Left kidney (tissue), 2 donors: Measurements from ENCODE around the gene FBLN1. TPM values are rescaled to one million over a fixed set of nuclear protein-coding genes. Genes with fewer than 3 reads are reported as not detected.

Source experiments
- DNase-seq: peaks from one replicate; pipeline ENCODE4 v3.0.0-alpha.2; 2013
- polyA plus RNA-seq: library from polyadenylated mRNA; unstranded; fragments of 120-200 nt; gene quantifications from one replicate; pipeline ENCODE4 v1.2.1, GENCODE V29; 2013; ENCODE audit not compliant: insufficient read length

FBLN1 gene
- polyA plus RNA-seq, 1 donor, result 98.3 TPM

DNA sequence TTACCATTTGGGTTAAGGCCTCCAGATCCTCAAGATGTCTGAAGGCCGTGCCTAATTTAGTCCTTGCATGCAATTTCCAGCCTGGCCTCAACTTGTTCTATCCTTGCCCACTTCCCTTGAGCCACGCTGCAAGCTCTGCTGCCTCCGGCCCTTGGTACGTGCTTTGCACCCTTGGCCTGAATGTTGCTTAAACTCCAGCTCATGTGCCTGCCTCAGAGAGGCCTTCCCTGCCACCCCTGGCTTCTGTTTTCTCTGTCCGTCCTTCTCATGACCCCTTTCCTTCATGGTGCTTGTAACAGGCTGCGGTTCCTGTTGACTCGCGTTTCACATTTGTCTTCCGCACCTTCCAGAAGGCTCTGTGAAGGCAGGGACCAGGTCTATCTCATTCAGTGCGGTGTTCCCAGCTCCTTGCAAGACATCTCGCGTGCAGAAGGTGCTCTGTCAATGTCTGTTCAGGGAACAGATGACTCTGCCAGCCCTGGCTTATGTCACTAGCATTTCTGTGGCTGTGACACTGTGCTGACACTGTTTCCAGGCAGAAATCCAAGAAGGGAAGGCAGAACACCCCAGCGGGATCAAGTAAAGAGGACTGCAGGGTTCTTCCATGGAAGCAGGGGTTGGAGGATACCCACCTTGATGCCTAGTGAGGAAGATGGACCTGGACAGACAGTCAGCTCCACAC lies 61.8 kb downstream of the FBLN1 start:
- no peak for DNase-seq

DNA sequence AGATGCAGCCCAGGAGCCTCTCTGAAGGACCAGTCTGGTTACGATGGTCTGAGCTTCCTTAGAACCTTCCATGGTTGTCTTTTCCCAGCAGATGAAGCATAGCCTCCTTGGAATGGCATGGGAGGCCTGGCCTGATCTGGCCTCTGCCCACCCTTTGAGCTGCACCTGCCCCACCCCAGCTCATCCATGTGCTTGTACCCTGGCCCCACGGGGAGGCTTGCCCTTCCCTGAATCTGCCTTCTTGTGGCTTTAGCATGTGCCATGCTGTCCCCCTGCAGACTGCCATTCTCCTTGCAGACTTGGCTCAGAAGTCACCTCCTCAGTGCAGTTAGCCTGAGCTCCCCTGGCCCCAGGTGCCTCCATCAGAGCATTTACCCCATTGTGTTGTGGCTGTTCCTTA lies 62.5 kb downstream of the FBLN1 start:
- DNase-seq, result no peak

DNA sequence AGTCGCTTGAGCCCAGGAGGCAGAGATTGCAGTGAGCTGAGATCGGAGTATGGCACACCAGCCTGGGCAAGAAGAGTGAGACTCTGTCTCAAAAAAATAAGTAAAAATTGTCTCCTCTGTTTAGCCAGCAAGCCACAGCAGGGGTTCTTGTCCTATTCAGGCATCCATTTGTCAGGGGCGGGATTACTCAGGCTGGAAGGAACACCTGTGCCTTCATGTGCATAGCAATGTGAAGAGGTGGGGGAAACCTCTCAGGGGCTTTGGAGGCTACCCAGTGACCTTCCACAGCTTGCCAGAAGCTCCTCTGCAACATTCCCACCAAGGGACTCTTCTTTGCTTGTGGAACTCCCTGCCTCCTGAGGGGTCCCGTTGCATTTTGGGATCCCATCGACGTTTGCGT lies 63.3 kb downstream of the FBLN1 start:
- no peak for DNase-seq

DNA sequence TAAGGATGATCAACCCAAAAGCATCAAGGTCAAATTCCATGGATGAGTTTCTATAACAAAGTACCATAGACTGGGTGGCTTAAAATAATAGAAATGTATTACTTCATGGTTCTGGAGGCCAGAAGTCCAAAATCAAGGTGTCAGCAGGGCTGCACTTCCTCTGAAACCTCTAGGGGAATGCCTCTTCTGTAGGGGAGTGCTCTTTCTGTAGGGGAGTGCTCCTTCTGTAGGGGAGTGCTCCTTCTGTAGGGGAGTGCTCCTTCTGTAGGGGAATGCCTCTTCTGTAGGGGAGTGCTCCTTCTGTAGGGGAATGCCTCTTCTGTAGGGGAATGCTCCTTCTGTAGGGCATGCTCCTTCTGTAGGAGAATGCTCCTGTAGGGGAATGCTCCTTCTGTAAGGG lies 65.5 kb downstream of the FBLN1 start:
- no peak for DNase-seq

DNA sequence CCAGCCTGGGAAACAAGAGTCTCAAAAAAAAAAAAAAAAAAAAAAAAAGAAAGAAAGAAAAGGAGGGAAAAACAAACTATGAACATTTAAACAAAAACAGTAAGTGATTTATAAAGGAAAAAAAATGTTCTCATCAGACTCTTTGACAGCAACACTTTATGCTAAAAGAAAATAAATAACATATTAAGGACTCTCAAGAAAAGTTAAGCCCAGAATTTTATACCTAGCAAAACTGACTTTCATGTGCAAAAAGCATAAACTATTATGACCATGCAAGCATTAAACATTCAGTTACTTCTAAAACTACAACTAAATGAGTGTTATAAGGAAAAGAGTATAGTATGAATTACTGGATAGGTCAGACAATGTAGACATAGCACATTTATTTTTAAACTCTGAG lies 68.4 kb downstream of the FBLN1 start:
- DNase-seq, result no peak

DNA sequence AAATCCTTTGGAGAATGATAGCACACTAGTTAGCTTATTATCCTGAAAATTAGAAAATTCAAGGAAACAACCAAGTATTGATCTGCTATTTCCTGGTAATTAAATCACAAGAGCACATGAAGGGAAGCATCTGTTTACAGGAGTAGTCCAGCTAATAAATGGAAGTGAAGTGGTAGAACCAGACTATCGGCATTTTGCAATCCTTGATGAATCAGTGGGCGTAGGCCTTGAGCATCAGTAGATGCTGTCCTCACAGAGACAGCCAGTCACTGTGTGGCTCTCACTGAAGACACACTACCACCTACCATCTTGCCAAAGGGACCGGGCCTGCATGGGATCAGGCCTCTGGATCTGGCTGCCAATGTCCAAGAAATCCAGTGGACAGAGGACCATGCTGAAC lies 69.8 kb downstream of the FBLN1 start:
- DNase-seq, result no peak

DNA sequence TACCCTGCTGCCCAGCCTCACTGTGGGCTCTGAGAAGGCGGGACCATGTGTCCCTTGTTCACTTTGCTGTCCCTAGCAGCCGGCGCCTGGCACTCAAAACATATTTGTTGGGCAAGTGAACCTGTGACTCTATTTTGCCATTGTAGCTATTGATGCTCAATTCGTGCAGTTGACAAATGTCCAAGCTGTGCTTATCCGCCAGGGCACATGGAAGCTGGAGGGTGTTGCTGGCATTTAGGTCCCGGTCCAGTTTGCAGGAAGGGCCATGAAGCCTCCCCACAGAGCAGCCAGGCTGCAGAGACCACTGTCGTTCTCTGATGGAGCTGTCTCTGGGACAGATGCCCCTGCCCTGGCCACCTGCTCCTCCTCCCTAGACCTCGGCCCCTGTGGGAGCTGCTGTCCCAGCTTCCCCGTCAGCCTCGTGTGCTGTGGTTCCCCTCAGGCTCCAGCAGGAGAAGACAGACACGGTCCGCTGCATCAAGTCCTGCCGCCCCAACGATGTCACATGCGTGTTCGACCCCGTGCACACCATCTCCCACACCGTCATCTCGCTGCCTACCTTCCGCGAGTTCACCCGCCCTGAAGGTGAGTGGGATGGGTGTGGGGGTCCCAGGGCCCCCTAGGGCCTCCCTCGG lies 71.5 kb downstream of the FBLN1 start:
- no peak for DNase-seq

DNA sequence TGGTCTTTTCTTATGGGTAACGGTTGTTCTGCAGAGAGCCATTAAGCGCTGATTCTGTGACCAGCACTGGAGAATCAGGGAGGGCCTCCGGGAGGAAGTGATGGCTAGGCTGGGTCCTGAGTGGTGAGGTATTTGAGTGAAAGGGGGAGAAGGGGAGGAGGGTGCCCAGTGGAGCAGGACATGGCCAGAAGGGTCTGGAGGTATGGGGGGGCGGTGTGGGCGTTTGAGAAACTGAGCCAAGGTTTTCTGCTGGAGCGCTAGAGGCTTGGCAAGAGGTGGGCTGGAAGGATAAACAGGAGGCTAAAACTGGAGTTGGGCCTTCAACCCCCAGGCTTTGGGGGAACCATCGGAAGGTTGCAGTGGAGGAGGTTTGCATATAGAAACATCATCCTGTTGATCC lies 72.5 kb downstream of the FBLN1 start:
- DNase-seq, result no peak

DNA sequence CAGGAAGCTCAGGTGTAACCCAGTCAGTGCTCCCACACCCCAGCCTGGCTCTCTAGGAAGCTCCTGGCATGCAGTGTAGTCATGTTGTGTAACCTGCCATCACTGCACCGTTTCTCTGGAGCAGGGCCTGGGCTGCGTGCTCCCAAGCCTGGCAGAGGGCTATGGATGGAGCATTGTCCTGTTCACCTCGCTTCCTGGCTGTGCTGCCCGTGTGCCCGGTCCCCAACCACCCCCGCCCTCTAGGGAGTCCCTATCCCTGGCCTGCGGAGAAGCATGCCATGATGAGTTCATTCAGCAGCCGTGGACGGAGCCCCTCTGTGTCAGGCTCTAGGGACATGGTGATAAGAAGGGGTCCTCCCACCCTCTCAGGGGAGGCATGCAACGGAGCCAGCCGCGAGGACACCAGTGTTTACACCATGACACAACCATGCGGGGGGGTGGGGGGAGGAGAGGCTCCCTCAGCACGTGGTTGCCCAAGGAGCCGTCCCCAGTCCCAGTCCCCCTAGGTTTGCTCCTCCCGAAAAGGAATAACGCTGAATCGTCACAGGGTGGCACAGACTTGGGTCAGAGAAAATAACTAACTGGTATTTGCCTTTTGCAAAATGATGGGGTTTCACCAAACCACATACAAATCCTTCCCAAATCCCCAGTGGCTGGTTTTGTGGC lies 73.1 kb downstream of the FBLN1 start:
- no peak for DNase-seq

DNA sequence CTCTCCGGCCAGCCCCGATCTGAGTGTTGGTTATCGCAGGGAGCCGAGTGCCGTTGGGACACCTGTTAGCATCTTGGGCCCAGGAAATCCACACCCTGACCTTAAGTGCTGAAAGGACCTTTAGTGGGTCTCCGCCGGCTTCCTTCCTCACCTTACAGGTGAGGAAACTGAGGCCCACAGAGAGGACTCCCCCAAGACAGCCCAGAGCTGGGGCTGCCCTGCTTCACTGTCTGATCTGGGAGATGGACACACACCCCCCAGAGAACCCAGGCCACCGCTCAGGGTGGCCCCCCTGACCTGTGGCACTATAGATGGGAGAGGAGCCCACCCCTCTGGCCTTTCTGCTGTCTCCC lies 73.6 kb downstream of the FBLN1 start:
- no peak for DNase-seq

DNA sequence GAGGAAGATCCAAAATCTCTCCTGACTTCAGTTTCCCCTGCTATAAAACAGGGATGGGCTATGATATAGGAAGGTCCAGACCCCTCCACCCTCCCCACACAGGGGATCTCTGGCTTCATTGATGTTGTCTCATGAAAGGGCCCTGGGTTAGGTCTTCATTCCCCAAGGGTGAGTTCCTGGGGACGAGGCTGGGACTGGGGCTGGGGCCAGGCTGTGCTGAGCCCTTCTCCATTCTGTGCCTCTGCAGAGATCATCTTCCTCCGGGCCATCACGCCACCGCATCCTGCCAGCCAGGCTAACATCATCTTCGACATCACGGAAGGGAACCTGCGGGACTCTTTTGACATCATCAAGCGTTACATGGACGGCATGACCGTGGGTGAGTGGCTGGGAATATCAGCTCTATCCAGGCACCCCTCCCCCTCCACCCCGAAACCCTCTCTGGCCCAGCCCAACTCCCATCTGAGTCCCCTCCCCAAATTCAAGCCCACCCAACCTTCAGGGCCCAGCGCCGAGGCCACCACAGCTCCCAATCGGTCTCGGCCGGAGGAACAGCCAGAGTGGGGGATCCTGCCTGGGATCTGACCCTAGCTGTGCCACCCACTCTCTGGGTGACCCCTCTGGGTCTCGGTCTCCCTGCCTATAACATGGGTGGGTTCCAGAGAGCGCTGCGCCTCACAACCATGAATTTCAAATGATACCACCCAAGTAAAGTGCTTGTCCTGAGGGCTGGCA lies 74.2 kb downstream of the FBLN1 start:
- DNase-seq, result no peak

DNA sequence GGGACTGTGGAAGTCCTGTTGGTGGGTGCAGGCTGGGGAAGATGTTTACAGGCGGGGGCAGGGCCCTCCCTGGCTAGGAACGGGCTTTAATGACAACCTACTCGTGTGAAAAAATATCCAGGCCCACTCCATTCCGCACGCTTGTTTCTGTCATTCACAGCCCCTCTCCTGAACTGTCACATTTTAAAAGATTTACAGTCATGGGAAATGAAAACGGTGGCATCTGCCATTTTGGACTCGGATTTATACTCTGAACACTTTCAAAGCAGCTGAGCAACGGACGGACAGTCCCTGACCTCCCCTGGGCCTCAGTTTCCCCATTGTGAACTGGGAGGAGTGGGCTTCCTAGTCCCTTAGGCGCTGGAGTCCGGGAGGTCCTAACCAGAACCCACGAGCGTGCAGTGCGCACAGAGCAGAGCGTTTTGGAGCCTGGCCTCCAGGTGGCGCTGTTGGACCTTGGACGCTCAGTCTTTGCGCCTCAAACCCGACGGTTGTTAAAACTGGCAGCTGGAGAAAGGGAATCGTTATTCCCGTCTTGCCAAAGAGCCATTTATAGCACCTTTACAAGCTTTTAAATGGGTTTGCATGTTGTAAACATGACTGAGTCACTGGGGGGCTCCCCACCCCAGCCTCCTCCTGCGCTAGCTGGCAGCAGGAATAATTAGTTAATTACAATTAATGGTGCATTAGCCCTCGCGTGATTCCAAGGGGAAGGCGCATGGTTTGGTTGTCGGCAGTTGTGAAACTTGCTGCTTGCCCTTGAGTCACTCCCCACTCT lies 75.3 kb downstream of the FBLN1 start:
- peak; percentile 81 for DNase-seq

DNA sequence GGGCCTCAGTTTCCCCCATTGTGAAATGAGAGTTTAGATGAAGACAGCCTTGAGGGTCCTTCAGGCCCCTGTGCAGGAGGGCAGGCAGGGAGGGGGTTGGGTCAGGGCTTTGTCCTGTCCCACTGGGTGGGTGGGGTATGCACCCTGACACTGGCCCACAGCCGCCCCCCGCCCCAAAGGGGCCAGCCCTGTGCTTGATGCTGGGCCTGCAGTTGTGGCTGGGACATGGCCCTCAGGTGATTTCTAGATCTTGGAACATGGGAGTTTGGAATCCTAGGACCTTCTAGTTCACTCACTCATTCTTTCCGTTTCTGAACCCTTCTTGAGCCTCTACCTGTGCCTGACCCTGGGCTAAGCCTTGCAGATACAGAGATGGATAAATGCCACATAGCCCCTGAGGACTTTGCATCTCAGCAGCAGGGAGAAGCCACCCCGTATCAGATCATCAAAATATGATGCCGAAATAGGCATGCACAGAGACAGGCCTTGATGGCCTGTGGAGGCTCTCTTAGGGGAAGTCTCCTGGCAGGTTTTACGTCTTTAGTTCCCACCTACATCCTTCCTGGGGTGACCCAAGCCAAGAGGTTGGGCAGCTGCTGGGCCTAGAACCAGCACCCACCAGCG lies 76.0 kb downstream of the FBLN1 start:
- DNase-seq, result no peak

DNA sequence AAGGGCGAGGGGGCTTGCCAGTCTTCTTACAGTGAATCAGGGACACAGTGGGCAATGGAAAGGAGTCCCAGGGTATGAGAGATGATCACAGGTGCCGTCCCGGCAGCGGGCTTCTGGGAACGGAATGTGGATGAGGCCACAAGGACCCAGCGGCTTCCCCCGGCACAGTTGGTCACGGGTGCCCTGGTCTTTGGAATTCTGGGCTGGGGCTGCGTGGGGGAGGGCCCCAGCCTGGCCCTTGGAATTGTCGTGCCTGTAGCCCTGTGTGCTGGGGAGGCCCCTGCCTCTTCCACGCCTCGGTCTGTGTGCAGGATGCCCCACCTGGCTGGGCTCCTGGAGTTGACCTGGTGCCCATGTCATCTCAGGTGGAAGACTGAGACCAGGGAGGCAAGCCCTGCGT lies 76.6 kb downstream of the FBLN1 start:
- DNase-seq, result no peak

DNA sequence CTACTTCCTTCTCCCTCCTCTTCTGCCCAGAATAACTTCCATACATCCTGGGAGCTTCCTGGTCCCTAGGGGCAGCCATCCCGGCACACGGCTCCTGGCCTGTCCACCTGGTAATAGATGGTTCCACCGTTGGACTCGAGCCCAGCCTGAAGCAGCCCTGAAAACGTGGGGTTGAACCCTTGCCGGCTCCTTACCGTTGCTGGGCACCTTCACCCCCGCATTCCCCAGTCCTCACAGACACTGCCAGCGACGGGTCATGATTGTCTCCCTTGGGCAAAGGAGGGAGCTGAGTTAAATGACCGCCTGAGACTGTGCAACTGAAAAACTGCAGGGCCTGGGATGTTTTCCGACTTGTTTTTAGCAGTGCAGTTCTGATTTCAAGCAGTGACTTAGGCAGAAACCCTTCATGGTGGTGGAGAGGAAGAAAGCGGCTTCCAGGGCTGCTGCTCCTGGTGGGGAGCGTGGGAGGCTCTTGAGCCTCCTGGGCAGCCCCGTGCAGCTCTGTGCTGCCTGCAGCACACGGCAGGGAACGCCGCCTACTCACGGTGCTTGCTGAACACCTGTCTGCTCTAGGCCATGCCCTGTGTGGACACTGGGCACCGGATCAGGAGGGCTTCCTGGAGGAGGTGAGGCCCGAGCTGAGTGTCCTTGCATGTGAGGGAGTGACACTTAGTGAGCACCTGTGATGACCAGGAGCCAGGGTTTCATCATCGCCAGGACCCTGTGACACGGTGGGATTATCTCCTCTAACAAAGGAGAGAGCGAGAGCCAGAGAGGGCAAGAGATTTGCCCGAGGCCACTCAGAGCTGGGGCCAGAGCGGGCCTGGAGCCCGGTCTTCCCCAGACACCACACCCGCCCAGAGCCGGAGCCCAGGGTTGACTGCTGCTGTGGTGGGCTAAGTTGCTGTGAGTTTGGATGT lies 77.4 kb downstream of the FBLN1 start:
- no peak for DNase-seq

DNA sequence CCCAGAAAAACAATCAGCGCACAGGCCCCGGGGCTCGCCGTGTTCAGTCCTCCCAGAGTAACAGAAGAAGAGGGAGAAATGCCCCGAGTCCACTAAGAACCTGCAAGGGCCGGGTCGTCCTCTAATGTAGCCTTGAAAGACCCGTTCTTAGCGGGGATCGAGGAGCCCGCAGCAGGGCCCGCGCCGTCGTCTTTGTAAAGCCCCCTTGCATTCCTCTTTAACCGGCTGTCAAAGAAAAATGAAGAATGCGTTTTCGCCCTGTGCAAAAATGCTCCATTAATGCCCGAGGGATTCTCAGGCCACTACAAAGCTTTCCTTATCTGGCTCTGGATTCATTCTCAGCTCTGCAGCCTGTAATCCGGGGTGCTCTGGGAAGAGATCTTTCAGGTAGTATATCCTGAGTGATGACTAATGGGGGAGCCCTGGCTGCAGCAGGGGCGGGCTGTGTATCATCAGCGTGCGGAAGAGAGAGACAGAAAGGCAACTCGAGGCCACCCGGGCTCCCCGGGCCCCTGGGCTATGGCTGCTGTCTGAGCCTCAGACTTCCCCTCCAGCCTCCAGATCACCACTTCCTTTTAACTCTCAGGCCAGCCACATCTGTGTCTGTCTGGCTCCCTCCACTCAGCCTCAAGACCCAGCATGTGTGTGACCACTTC lies 78.2 kb downstream of the FBLN1 start:
- no peak for DNase-seq

DNA sequence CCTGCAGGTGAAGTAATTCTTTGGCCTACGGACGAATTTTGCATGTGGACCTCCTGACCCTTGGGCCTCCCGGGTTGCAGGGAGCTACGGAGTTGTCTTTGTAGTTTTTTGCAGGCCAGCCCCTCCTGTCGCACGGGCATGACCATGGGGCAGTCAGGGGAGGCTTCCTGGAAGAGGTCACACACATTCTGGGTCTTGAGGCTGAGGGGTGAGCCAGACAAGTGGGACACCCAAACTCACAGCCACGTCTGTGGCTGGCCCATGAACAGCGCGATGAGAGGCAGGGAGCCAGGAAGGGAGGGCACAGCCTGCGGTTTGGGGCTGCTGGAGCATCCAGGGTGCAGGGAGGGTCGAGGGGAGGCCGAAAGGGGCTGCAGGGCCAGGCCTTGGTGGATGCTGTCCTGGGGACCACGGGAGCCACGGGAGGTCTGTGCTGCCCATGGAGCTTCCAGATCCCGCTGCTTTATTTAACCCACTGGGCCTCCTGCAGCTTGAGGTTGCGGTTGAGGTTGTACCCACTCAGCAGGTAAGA lies 78.9 kb downstream of the FBLN1 start:
- no peak for DNase-seq

DNA sequence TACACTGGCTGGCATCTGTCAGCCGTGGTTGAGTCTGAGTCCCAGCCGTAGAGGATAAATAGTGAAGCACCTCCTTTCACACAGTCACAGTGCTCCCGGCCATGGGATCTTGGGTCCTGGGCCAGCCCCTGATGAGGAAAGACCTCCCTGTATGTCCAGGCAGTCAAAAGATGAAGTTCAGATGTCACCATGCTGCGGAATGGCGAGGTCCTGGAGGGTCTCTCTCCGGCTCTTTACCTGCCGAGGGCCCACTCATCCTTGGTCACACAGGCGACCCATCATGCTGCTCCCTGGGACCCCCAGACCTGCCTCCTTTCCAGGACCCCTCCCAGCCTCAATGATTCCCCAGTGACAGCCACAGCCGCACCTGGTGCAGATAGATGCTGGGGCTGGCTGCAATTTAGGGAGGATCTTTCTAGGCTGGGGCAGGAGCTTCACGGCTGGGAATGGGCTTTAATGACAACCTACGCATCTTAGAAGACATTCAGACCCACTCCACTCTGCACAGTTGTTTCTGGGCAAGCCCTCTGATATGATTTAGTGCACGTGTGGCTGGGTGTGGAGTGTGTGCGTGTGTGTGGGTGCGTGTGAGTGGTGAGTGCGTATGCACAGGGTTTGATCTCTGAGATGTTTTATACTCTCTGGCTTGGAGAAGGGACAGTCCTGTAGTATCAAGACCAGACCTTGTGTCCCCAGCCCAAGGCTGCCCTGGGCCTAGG lies 79.7 kb downstream of the FBLN1 start:
- DNase-seq, result no peak

DNA sequence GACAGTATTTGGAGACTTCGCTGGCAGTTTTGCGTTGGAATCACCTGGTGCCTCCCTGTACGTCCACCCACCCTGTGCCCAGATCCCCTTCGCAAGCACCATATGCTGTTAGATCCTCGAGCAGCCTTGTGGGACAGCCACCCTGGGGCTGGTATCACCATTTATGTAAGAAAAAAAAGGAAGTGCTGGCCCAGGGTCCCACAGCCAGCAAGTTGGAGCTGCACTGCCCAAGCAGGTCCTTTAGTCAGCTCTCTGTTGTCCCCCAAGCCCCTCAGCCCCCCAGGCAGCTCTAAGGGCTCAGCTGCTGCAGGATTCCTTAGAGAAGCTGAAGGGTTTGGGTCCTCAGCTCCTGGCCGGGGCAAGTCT lies 80.3 kb downstream of the FBLN1 start:
- DNase-seq, result no peak
